Liver (tissue), 9 donors: Measurements from ENCODE around the gene NBAS. TPM values are rescaled to one million over a fixed set of nuclear protein-coding genes. Genes with fewer than 3 reads are reported as not detected.

Experiments used
- DNase-seq: peaks from one replicate; pipeline ENCODE4 v3.0.0-alpha.2; 2017; ENCODE audit warnings: low spot score
- H3K27ac ChIP-seq, 2 donors: one replicate each; pipeline ENCODE4 v1.7.0; 2013; ENCODE audit warnings: inconsistent platforms in 2 of 2, low read length in 2 of 2, control low read depth in 1 of 2, low read depth in 1 of 2, mild to moderate bottlenecking in 1 of 2
- H3K27me3 ChIP-seq, 4 donors: one replicate each; pipeline versions ENCODE4 v1.6.1 to v1.7.0; 2013; ENCODE audit warnings: low read length in 3 of 4, inconsistent platforms in 1 of 4, mild to moderate bottlenecking in 1 of 4, moderate library complexity in 1 of 4; ENCODE audit not compliant: control insufficient read depth in 4 of 4, insufficient read depth in 4 of 4
- H3K36me3 ChIP-seq, 4 donors: one replicate each; pipeline versions ENCODE4 v1.6.1 to v1.7.0; 2013; ENCODE audit warnings: low read length in 3 of 4, mild to moderate bottlenecking in 3 of 4, low read depth in 1 of 4, moderate library complexity in 1 of 4; ENCODE audit not compliant: control insufficient read depth in 4 of 4, insufficient read depth in 3 of 4
- H3K4me1 ChIP-seq, 4 donors: one replicate each; pipeline versions ENCODE4 v1.6.1 to v1.7.0; 2013; ENCODE audit warnings: low read length in 3 of 4, mild to moderate bottlenecking in 3 of 4, moderate library complexity in 1 of 4; ENCODE audit not compliant: control insufficient read depth in 4 of 4, insufficient read depth in 4 of 4
- H3K4me3 ChIP-seq, 3 donors: one replicate each; pipeline versions ENCODE4 v1.6.1 to v1.7.0; 2013; ENCODE audit warnings: low read length in 3 of 3, control low read depth in 1 of 3, low read depth in 1 of 3, mild to moderate bottlenecking in 1 of 3
- H3K9ac ChIP-seq, 2 donors: one replicate each; pipeline ENCODE4 v1.7.0; 2013; ENCODE audit warnings: low read length in 2 of 2, mild to moderate bottlenecking in 2 of 2, moderate library complexity in 2 of 2, control low read depth in 1 of 2, low read depth in 1 of 2
- H3K9me3 ChIP-seq, 4 donors: one replicate each; pipeline versions ENCODE4 v1.6.1 to v1.7.0; 2013; ENCODE audit warnings: low read length in 3 of 4; ENCODE audit not compliant: control insufficient read depth in 4 of 4
- EGR1 ChIP-seq, 2 donors: IDR thresholded peaks; 2 replicates each; pipeline ENCODE4 v1.6.1; 2016 to 2018; ENCODE audit warnings: antibody characterized with exemption in 2 of 2, low read depth in 2 of 2
- FOXA1 ChIP-seq: IDR thresholded peaks from 2 replicates; pipeline ENCODE4 v1.6.1; 2016; ENCODE audit warnings: antibody characterized with exemption
- GABPA ChIP-seq, 2 donors: IDR thresholded peaks in 1 of 2; conservative IDR thresholded peaks in 1 of 2; 2 replicates each; pipeline ENCODE4 v1.6.1; 2016; ENCODE audit warnings: antibody characterized with exemption in 2 of 2, mild to moderate bottlenecking in 1 of 2, moderate library complexity in 1 of 2
- HNF4A ChIP-seq, 2 donors: conservative IDR thresholded peaks; 2 replicates each; pipeline ENCODE4 v1.6.1; 2016; ENCODE audit warnings: antibody characterized with exemption in 2 of 2, mild to moderate bottlenecking in 2 of 2
- HNF4G ChIP-seq: IDR thresholded peaks from 2 replicates; pipeline ENCODE4 v1.6.1; 2016; ENCODE audit warnings: antibody characterized with exemption
- JUND ChIP-seq, 2 donors: IDR thresholded peaks; 2 replicates each; pipeline ENCODE4 v1.6.1; 2016; ENCODE audit warnings: antibody characterized with exemption in 2 of 2
- NR2F2 ChIP-seq: IDR thresholded peaks from 2 replicates; pipeline ENCODE4 v1.6.1; 2016; ENCODE audit warnings: antibody characterized with exemption
- RAD21 ChIP-seq, 2 donors: IDR thresholded peaks; 2 replicates each; pipeline ENCODE4 v1.6.1; 2016; ENCODE audit warnings: antibody characterized with exemption in 2 of 2, mild to moderate bottlenecking in 2 of 2
- REST ChIP-seq: IDR thresholded peaks from 2 replicates; pipeline ENCODE4 v1.6.1; 2016; ENCODE audit warnings: antibody characterized with exemption, mild to moderate bottlenecking
- SP1 ChIP-seq: IDR thresholded peaks from 2 replicates; pipeline ENCODE4 v1.6.1; 2018; ENCODE audit warnings: antibody characterized with exemption, mild to moderate bottlenecking
- YY1 ChIP-seq: IDR thresholded peaks from 2 replicates; pipeline ENCODE4 v1.6.1; 2016; ENCODE audit warnings: antibody characterized with exemption, mild to moderate bottlenecking
- ZBTB33 ChIP-seq: IDR thresholded peaks from 2 replicates; pipeline ENCODE4 v1.6.1; 2016; ENCODE audit warnings: antibody characterized with exemption
- WGBS: extraction: QIAGEN DNeasy Blood & Tissue Kit; methylation state at CpG from one replicate; pipeline ENCODE4 v1.1.7; 2013; 5-methylcytosine and 5-hydroxymethylcytosine counted together
- polyA plus RNA-seq, 2 donors: library from polyadenylated mRNA; stranded (reverse) in 1 of 2; unstranded in 1 of 2; fragments of 200-250 nt in 1 of 2; fragments of >200 nt in 1 of 2; fragmentation: Nextera tagmentation in 1 of 2; extraction: Ambion mirVana in 1 of 2; gene quantifications; one replicate each; pipeline versions ENCODE4 v1.2.1 to v1.2.3, GENCODE V29; 2013 to 2015
- total RNA-seq, 2 donors: library from RNA; depleted of rRNA; stranded (reverse); fragments of >200 nt; gene quantifications; one replicate each; pipeline ENCODE4 v1.2.3, GENCODE V29; 2014
- TF ChIP-seq, protein P1 (sequence below): IDR thresholded peaks from 2 replicates; pipeline ENCODE4 v1.6.1; 2016; ENCODE audit warnings: antibody characterized with exemption
- TF ChIP-seq, protein P2 (sequence below): fragments of 150-350 bp; IDR thresholded peaks from 2 replicates; pipeline ENCODE4 v1.5.1; 2017; ENCODE audit warnings: improper control_type of control experiment, low read depth, low read length; ENCODE audit not compliant: missing input control
- donor health status: healthy.
- donor health status: healthy.
- donor health status: healthy.
- donor health status: healthy.
- donor health status: healthy.

NBAS gene
- total and polyA plus RNA-seq, 4 donors: 10.5 to 40.0 (median 18.9) TPM

GRCh38 chr2:15421753-15422152, 139.4 kb downstream of the NBAS start:
- Histone ChIP-seq H3K27me3 (no peaks in the 10 kb centered on the region), H3K4me3 (no peak overlapping the region), H3K27ac (no peak overlapping the region), H3K9me3 (no peaks in the 10 kb centered on the region), H3K36me3 (peaks cover 2 to 8% (median 5%) of the 10 kb centered on the region in 4 donors), H3K4me1 (no peaks in the 10 kb centered on the region), H3K9ac (no peak overlapping the region)
- TF ChIP-seq EGR1 (IDR thresholded peaks at IDR 0.05; ENCODE audit: low read depth in 2 of 2) (no peak), FOXA1 (no peak), SP1 (no peak), YY1 (no peak), RAD21 (IDR thresholded peaks at IDR 0.05) (no peak), JUND (IDR thresholded peaks at IDR 0.05) (no peak), HNF4A (conservative IDR thresholded peaks at IDR 0.05) (no peak)
- TF ChIP-seq, protein P1, sequence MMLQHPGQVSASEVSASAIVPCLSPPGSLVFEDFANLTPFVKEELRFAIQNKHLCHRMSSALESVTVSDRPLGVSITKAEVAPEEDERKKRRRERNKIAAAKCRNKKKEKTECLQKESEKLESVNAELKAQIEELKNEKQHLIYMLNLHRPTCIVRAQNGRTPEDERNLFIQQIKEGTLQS: no peak
- no peak for DNase-seq
- 94% methylated on average over 3 of the region's 3 CpGs for WGBS

DNA sequence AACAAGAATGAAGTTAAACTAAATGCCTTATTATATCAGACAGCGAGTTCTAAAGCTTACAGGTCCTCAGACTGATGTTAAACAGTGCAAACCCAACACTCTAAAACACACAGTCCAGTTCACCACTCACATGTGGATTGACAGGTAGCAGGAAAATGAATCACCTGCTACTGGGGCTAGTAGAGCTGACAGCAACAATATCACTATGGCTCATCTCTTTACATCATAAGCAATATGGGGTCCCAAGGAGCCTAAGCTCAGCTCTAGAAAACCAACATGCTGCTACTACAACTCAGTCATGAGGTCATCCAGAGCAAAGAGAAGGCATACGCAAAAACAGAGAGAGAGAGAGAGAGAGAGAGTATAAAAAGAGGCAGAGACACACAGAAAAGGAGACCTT, 145.4 kb downstream of the NBAS start:
- no peaks in the 10 kb centered on the region for H3K4me1 ChIP-seq
- no peak for DNase-seq
- no peak overlapping the region for H3K4me3 ChIP-seq
- no peak for TF ChIP-seq FOXA1
- no peak for TF ChIP-seq JUND (IDR thresholded peaks at IDR 0.05)
- TF ChIP-seq, protein P1: no peak
- no peak for TF ChIP-seq ZBTB33
- TF ChIP-seq REST: no peak
- no peak for TF ChIP-seq YY1
- H3K9ac ChIP-seq: no peak overlapping the region
- H3K27ac ChIP-seq: no peak overlapping the region
- no peaks in the 10 kb centered on the region for H3K27me3 ChIP-seq
- peaks cover 0 to 11% (median 4%) of the 10 kb centered on the region in 4 donors for H3K36me3 ChIP-seq
- WGBS: 96% methylated on average over 2 of the region's 2 CpGs
- no peaks in the 10 kb centered on the region for H3K9me3 ChIP-seq

- TF ChIP-seq RAD21 (IDR thresholded peaks at IDR 0.05) (no peak), EGR1 (IDR thresholded peaks at IDR 0.05; ENCODE audit: low read depth in 2 of 2) (no peak), SP1 (no peak), REST (no peak), NR2F2 (no peak), HNF4G (no peak), GABPA (IDR thresholded peaks at IDR 0.05 in 1 of 2, conservative IDR thresholded peaks at IDR 0.05 in 1 of 2) (no peak), FOXA1 (no peak)
- TF ChIP-seq, protein P2, sequence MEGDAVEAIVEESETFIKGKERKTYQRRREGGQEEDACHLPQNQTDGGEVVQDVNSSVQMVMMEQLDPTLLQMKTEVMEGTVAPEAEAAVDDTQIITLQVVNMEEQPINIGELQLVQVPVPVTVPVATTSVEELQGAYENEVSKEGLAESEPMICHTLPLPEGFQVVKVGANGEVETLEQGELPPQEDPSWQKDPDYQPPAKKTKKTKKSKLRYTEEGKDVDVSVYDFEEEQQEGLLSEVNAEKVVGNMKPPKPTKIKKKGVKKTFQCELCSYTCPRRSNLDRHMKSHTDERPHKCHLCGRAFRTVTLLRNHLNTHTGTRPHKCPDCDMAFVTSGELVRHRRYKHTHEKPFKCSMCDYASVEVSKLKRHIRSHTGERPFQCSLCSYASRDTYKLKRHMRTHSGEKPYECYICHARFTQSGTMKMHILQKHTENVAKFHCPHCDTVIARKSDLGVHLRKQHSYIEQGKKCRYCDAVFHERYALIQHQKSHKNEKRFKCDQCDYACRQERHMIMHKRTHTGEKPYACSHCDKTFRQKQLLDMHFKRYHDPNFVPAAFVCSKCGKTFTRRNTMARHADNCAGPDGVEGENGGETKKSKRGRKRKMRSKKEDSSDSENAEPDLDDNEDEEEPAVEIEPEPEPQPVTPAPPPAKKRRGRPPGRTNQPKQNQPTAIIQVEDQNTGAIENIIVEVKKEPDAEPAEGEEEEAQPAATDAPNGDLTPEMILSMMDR: no peak
- no peaks in the 10 kb centered on the region for H3K27me3 ChIP-seq
- H3K9me3 ChIP-seq: no peaks in the 10 kb centered on the region
- H3K27ac ChIP-seq: no peak overlapping the region
- no peak overlapping the region for H3K4me3 ChIP-seq
- H3K36me3 ChIP-seq: peaks cover 0 to 11% (median 5%) of the 10 kb centered on the region in 4 donors
- WGBS: 97% methylated on average over 6 of the region's 6 CpGs
- no peak for DNase-seq
- H3K9ac ChIP-seq: no peak overlapping the region
- no peaks in the 10 kb centered on the region for H3K4me1 ChIP-seq
These were observed 148.4 kb downstream of the NBAS start for GRCh38 chr2:15412779-15413178.
